Activated CD8-positive, alpha-beta memory T cell treated with anti-CD3 and anti-CD28 coated beads for 24 hours (primary cell): ENCODE results near the gene SDF4.
"Not testable (repeated sequence)": the region's sequence is repeated elsewhere in the genome, so short reads cannot be mapped to it uniquely, and the experiment has no call there.

ENCODE experiments used
- DNase-seq: peaks from one replicate; pipeline ENCODE4 v3.0.0-alpha.2; 2020

The SDF4 gene

DNA sequence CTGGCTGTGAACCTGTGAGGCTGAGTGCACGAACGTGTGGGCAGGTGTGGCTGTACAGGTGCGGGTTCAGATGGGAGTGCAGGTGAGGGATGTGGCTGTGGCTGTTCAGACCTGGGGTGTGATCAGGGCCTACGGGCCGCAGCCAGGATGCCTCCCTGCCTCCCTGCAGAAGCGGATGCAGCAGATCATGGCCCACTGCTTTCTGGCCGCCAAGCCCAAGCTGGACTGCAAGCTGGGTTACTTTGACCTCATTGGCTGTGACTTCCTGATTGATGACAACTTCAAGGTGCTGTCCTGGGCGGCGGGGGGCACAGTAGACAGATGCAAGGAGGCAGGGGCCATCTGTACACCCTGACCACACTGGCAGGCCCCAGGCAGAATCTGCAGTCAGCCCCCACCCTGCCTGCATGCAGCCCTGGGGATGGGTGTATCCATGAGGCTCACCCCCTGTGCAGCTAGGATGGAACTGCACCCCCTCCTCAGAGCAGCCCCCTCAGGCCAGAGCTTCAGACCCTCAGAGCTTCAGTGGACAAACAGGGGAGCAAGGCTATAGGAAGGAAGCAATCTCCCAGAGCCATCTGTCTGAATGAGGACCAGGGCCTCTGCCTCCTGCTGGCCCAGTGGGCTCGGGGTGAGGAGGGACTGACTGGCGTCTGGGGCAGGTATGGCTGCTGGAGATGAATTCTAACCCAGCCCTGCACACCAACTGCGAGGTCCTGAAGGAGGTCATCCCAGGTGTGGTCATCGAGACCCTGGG lies 35.2 kb downstream of the SDF4 start:
- no peak for DNase-seq

DNA sequence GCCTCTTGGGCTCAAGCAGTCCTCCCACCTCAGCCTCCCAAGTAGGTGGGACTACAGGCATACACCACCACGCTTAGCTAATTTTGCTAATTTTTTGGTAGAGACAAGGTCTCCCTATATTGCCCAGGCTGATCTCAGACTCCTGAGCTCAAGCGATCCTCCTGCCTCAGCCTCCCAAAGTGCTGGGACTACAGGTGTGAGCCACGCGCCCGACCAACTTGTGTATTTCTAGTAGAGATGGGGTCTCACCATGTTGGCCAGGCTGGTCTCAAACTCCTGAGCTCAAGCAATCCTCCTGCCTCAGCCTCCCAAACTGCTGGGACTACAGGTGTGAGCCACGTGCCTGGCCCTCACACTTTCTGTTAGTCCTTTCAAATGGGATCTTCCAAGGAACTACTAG lies 36.1 kb downstream of the SDF4 start:
- DNase-seq: not testable (repeated sequence)

DNA sequence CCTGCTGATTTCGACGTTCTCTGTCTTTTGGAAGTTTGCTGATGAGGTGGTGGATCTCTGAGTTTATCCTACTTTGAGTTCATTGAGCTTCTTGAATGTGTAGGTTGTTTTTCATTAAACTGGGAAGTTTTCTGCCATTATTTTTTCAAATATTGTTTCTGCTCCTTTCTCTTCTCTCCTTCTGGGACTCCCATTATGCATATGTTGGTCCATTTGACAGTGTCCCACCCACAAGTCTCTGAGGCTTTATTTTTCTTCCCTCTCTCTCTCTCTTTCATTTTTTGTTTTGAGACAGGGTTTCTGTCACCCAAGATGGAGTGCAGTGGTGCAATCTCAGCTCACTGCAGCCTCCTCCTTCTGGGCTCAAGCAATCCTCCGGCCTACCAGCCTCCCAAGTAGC lies 37.1 kb downstream of the SDF4 start:
- no peak for DNase-seq

DNA sequence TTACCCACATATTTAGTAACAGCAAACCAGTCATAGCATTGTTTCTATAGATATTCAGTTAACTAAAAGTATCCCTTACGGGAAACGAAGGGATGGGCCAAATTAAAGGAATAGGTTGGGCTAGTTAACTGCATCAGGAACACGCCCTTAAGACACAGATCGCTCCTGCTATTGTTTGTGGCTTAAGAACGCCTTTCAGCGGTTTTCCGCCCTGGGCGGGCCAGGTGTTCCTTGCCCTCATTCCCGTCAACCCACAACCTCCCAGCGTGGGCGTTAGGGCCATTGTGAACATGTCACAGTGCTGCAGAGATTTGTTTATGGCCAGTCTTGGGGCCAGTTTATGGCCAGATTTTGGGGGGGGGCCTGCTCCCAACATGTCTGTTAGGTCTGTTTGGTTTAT lies 40.1 kb downstream of the SDF4 start:
- no peak for DNase-seq

DNA sequence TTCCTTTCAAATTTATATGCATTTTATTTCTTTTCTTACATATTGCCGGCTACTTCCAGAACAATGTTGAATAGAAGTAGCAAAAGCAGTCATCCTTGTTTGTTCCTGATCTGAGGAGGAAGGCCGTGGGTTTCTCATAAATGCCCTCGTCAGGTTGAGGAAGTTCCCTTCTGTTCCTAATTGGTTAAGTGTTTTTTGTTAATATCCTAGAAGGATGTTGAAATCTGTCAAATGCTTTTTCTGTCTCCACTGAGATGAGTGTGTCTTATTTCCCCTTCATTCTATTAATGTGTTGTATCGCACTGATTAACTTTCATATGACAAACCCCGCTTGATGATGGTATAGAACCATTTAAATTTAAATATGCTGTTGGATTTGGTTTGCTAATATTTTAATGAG lies 42.7 kb downstream of the SDF4 start:
- no peak for DNase-seq

DNA sequence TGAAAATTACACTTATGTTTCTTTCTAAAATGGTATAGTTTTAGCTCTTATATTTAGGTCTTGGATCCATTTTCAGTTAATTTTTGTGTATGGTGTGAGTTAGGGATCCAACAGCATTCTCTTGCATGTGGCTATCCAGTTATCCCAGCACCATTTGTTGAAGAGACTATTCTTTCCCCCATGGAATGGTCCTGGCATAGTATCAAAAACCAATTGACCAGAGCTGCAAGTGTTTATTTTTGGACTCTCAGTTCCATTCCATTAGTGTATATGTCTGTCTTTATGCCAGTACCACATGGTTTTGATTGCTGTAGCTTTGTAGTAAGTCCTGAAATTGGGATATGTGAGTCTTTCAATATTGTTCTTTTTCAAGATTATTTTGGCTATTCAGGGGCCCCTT lies 43.9 kb downstream of the SDF4 start:
- no peak for DNase-seq

DNA sequence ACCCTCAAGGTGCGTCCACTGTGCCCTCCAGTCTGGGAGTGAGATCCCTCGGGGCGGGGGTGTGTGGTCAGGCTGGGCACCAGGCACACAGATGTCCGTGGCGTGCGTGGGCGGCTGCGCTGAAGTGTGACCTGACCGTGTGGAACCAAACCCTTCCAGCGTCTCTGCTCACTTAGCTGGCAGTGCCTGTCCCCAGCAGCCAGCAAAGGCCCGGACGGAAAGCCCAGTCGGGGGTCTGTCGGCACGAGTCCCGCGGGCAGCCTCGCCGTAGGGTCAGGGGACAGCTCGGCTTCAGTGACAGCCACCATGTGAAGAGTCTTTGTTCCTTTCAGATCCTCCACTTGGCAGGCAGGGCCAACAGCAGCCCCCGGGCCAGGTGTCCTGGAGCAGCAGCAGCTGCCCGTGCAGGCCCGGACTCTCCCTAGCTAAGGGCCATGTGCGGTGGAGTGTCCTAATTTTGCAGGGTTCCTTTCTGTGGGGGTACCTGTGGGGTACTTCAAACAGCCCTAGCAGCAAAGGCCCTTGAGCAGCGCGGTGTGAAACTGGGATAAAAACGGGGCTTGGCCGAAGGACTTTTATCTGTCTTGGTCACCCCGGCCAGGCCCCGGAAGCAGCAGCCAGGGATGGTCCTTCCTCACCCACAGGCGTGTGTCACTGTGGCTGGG lies 46.6 kb downstream of the SDF4 start:
- DNase-seq: no peak

DNA sequence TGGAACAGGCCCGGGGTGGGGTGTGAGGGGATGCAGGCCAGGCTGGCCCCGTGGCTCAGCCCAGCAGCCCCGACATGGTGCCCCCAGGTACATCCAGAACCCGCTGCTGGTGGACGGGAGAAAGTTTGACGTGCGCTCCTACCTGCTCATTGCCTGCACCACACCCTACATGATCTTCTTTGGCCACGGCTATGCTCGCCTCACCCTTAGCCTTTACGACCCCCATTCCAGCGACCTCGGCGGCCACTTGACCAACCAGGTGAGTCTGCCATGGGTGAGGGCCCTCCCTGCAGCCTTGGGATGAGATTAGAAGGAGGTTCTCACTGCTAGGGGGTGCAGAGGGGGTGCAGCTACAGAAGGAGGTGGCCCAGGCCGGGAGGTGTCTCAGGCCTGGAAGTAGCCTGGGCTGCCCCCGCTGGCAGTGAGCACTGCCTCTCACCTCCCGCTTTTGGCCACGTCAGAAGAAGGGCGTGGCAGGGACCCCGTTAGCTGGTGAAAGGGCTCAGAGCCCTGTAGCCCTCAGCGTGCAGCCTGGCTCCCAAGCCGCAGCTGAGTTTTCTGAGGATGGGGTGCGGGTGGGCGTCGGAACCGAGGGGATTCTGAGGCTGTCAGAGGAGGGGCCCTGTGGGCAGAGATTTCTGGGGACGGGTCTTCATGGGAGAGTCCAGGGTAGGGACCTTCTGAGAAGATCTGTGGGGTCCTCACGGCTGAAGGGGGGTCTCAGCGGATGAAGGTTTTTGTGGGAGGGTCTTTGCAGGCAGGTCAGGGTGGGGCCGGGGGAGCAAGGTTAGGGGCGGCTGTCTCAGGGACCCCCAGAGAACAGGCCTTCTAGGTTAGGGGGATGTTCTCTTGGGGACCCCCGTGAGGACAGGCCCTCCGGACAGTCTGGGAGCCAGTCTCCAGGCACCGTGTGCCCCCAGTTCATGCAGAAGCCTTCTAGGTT lies 47.7 kb downstream of the SDF4 start:
- DNase-seq: no peak

DNA sequence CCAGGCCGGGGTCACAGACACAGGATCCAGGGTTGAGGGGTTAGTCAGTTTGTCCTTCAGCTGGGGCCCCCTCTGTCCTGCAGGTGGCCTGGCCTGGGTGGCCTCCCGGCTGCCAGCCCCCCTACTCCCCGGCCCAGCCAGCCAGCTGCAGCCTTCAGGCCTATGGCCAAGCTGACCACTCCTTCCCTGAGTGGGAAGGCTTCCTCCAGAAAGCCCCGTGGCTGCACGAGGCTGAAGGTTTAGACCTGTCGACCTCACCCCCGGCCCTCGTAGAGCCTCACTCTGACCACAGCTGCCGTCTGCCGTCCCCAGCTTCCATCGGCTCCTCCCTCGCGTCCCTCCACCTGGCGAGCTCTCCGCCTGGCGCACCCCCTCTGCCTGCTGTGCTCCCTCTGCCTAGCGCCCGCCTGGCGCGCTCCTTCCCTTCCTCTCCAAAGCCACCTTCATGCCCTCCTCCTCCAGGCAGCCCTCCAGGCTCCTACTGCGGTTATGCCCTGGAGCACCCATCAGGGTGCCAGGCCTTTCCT lies 48.5 kb downstream of the SDF4 start:
- DNase-seq: no peak

DNA sequence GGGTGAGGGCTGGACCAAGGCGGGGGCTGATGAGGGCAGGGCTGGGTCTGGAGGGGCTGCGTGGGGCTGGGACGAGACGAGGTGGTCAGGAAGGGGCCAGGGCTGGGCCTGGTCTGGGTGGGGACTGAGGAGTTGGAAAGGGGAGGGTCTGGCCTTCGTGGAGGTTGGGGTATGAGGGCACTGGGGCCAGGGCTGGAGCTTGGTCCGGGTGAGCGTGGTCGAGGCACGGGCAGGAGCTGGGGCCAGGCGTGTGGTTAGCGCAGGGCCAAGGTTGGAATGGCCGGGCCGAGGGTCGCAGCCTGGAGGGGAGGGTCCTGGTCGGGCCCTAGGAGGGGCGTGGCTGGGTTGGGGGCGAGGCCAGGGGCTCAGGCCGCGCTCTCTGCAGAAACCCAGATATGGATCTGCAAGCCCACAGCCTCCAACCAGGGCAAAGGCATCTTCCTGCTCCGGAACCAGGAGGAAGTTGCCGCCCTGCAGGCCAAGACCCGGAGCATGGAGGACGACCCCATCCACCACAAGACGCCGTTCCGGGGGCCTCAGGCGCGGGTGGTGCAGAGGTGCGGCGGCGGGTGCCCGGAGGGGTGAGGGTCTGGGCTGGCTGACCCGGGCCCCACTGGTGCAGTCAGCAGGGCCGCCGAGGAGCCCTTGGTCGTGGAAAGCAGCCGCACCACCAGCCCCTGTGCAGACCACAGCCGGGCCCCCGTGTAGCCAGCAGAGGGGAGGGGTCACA lies 49.1 kb downstream of the SDF4 start:
- no peak for DNase-seq

DNA sequence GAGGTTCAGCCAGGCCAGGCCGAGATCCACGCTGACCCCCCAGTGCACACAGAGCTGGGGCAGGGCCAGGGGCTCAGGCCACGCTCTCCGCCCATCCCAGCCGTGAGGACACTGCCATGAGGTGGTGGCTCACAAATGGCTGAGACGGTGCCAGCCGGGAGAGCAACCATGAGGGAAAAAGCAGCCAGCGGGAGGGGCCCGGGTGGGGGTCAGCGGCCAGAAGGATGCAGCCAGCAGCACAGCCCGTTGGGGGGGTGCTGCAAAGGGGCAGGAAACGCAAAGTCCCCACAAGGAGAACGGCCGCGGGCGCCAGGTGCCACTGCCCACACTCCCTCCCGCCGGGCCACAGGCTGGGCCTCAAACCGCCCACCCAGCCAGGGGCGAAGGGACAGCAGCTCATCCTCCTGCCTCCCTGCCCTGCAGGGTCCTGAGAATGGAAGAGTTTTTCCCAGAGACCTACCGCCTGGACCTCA lies 49.8 kb downstream of the SDF4 start:
- no peak for DNase-seq

DNA sequence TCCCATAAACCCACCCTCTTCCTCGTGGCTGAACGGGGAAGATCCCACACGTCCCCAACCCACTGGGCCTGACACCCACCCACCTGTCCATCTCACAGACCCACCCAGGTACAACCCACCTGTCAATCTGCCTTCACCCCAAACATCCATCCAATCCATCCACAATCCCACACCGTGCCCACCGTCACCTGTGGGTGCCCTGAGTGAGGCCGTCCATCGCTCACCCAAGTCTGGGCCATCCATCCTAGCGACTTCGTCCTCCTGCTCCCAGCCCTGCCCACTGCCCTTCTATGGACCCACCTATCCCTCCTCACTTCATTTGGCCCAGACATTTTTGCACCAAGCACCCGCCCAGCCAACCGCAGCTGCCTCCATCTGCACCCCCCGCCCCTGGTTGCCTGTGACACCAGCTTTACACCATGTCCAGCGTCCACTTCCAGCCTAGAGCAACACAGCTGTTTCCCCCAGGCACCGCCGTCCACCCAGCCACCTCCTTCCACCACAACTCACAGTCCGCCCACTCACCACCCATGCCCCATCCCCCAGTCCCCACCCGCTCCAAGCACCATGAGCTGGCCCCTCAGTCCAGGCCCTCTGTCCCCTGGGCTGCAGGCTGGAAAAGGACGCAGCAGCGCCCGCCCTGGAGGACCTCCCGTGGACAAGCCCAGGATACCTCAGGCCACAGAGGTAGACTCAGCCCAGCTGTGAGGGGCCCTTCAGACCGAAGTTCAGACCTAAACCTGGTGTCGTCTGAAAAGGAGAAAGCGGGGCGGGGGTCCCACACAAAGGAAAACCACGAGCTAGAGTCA lies 50.5 kb downstream of the SDF4 start:
- DNase-seq: no peak

DNA sequence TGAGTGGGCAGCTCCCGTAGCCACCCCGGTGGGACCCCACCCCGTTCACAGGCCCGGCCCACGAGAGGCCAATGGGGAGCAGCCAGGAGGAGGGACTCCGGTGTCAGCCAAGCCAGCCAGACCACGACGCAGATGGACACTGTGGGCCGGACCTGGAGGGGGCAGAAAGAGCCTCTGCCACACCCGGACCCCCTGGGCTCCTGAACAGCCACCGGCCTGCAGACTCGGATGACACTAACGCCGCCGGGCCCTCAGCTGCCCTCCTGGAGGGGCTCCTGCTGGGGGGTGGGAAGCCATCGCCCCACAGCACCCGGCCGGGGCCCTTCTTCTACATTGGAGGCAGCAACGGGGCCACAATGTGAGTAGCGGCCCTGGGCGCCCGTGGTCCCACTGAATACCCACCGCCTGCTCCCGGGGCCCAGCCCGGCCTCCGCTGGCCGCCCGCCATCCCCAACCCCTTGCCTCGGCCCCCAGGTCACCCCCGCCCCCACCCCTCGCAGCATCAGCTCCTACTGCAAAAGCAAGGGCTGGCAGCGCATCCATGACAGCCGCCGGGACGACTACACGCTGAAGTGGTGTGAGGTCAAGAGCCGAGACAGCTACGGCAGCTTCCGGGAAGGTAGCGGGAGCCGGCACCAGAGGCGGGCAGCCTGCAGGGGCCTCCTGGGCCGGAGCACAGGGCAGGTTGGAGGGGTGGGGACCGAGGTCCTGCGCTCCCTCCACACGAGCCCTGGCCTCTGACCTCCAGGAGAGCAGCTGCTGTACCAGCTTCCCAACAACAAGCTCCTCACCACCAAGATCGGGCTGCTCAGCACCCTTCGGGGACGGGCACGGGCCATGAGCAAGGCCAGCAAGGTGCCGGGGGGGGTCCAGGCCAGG lies 51.6 kb downstream of the SDF4 start:
- no peak for DNase-seq

DNA sequence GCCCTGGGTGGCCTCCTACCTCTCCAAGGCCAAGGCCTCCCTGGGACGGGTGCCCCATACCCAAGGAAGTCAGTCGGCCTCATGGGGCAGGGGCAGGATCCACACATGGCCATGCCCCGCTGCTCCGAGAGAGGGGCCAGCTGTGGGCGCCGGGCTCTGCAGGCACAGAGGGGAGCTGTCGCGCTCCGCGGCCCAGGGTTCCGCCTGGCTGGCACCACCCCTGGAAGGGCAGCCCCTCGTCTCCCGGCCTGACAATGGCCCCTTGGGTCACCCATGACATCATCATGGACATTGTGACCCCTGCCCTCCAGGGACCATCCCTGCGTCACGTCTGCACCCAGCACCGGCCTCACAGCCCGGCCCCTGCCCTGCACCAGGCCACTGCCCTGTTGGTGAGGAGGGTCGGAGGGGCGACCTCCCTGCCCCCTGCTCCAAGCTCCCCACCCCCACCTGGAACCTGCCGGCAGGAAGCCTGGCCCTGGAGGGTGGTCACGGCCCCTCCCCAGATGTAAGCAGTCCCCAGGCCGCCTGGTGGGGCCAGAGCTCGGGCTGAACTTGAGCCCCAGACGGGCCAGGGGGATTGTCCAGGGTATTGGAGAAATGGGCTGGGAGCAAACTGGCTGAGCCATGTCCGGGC lies 52.3 kb downstream of the SDF4 start:
- DNase-seq: no peak

DNA sequence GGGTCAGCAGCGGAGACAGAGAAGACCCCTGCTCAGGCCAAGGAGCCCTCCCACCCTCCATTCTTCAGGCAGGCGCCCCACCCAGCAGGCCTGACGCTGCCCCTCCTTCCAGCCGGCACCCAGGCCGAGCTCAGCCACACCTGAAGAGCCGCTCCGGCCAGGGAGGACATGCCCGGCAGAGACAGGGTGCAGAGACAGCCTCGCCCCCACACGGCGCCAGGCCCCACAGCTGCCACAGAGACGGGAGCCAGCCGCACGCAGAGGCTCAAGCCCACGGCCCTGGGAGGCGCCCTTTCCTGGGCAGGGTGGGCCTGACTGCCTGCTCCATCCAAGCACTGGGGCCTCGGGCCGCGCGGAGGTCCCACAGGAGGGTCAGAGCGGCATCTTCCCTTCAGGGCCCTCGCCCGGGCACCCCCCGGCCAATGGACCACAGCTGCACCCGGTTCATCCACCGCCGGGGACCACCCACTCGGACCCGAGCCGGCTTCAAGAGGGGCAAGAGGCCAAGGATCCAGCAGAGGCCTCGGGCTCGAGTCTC lies 52.9 kb downstream of the SDF4 start:
- no peak for DNase-seq

DNA sequence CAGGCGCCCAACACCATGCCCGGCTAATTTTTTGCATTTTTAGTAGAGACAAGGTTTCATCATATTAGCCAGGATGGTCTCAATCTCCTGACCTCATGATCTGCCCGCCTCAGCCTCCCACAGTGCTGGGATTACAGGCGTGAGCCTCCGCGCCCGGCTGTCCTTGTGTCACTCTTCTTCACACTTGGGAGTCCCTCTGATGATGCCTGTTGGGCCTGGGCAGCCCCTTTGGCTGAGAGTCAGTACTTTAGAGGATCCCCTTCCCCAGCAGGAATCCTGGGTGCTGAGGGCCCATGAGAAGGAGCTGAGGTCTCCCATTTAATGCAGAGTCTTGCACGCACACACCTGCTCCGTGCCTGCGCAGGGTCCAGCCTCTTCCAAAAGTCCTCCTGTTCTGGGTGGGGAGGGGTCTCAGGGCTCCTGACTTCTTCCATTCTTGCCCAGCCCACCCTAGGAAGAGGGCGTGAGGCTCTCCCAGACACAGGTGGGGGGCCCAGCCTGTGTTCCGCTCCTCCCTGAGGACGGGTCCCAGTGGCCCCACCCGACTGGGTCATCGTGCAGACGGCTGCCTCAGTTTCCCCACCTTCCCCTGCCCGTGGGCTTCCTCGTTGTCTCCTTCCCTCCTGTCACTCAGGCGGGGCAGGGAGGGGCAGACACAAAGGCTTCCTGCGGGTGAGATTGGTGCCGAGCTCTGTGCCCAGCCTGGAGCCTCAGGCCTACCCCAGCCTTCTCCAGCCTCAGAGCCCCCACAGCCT lies 54.2 kb downstream of the SDF4 start:
- DNase-seq: no peak

DNA sequence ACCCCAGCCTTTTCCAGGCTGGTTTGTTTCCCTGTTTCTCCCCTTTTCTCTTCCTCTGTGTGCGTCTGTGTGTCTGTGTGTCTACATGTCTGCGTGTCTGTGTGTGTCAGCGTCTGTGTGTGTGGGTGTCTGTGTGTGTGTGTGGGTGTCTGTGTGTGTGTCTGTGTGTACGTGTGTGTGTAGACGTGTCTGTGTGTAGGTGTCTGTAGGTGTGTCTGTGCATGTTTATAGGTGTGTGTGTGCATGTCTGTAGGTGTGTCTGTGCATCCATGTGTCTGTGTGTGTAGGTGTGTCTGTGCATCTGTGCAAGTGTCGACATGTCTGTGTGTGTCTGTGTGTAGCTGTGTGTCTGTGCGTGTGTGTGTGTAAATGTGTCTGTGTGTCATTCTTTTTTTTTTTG lies 54.9 kb downstream of the SDF4 start:
- no peak for DNase-seq

DNA sequence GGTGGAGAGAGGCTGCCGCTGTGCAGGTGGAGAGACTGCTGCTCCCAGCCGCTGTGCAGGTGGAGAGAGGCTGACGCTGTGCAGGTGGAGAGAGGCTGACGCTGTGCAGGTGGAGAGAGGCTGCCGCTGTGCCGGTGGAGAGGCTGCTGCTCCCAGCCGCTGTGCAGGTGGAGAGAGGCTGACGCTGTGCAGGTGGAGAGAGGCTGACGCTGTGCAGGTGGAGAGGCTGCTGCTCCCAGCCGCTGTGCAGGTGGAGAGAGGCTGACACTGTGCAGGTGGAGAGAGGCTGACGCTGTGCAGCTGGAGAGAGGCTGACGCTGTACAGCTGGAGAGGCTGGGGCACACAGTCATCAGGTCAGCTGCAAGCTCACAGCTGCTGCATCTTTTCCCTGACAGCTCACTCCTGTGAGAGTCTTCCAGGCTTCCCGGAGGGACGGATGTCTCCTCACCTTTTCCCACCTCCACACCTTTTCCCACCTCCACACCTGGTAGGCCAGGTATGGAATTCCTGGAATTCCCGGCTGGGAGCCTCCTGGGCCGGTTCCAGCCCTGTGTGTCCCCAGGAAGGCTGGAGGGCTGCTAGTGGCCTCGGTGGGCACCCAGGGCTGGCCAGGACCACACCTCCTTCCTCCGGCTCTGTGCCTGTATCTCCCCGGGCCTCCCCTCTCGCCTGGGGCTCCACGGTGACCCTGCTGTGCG lies 55.6 kb downstream of the SDF4 start:
- DNase-seq: not testable (repeated sequence)
